CD4-positive, CD25-positive, alpha-beta regulatory T cell (primary cell): ENCODE measurements around the gene INTU. TPM values are rescaled to one million over a fixed set of nuclear protein-coding genes. Genes with fewer than 3 reads are reported as not detected.
"Not testable (repeated sequence)": the region's sequence is repeated elsewhere in the genome, so short reads cannot be mapped to it uniquely, and the experiment has no call there.

Experiments
- ATAC-seq, 2 donors: fragments of 150-1000 bp; cut with Tn5 transposase; one replicate each; pipeline ENCODE4 v1.10.0; 2021; ENCODE audit warnings: low read depth in 2 of 2, moderate number of reproducible peaks in 2 of 2, moderate library complexity in 1 of 2
- DNase-seq, 3 donors: peaks; one replicate each; pipeline versions ENCODE4 v3.0.0 to v3.0.0-alpha.2; 2012 to 2022; ENCODE audit warnings: mixed read lengths in 1 of 3
- H3K27ac ChIP-seq: one replicate; pipeline ENCODE4 v1.7.0; 2013; ENCODE audit warnings: mild to moderate bottlenecking, low read length; ENCODE audit not compliant: insufficient read depth, poor library complexity, severe bottlenecking
- H3K27me3 ChIP-seq: one replicate; pipeline ENCODE4 v1.7.0; 2013; ENCODE audit warnings: low read length; ENCODE audit not compliant: control insufficient read depth, insufficient read depth
- H3K36me3 ChIP-seq: one replicate; pipeline ENCODE4 v1.7.0; 2013; ENCODE audit warnings: mild to moderate bottlenecking, low read length, moderate library complexity; ENCODE audit not compliant: control insufficient read depth, insufficient read depth
- H3K4me1 ChIP-seq: 2 replicates; pipeline ENCODE4 v1.7.0; 2013; ENCODE audit warnings: mild to moderate bottlenecking, low read length; ENCODE audit not compliant: insufficient read depth, control insufficient read depth, poor library complexity, severe bottlenecking
- H3K4me3 ChIP-seq: one replicate; pipeline ENCODE4 v1.7.0; 2013; ENCODE audit warnings: low read depth, mild to moderate bottlenecking, low read length, moderate library complexity
- H3K9me3 ChIP-seq, 2 experiments: 1 replicate in 1 of 2; 2 replicates in 1 of 2; pipeline ENCODE4 v1.7.0; 2013; ENCODE audit warnings: low read length in 2 of 2, mild to moderate bottlenecking in 1 of 2, moderate library complexity in 1 of 2; ENCODE audit not compliant: control insufficient read depth in 2 of 2
- H3K27ac Mint-ChIP-seq, 3 donors: one replicate each; pipeline ENCODE4 v1.8.0; 2020 to 2022; ENCODE audit warnings: mild to moderate bottlenecking in 3 of 3, mixed read lengths in 3 of 3, moderate library complexity in 2 of 3
- H3K27me3 Mint-ChIP-seq: one replicate; pipeline ENCODE4 v1.8.0; 2022; ENCODE audit warnings: mild to moderate bottlenecking, mixed read lengths
- H3K36me3 Mint-ChIP-seq: one replicate; pipeline ENCODE4 v1.8.0; 2020; ENCODE audit warnings: mixed read lengths
- H3K4me1 Mint-ChIP-seq, 4 donors: one replicate each; pipeline ENCODE4 v1.8.0; 2020 to 2022; ENCODE audit warnings: mixed read lengths in 4 of 4, mild to moderate bottlenecking in 1 of 4
- H3K4me3 Mint-ChIP-seq, 4 donors: one replicate each; pipeline ENCODE4 v1.8.0; 2020 to 2022; ENCODE audit warnings: mild to moderate bottlenecking in 4 of 4, mixed read lengths in 4 of 4, moderate library complexity in 3 of 4
- H3K9me3 Mint-ChIP-seq, 7 donors: one replicate each; pipeline ENCODE4 v1.8.0; 2020 to 2022; ENCODE audit warnings: mixed read lengths in 7 of 7, mild to moderate bottlenecking in 3 of 7, moderate library complexity in 2 of 7
- polyA plus RNA-seq, 4 donors: library from polyadenylated mRNA; unstranded; fragments of 300-500 nt; fragmentation: Illumina TruSeq; gene quantifications; one replicate each; pipeline ENCODE4 v1.2.3, GENCODE V29; 2021
- total RNA-seq: library from RNA; stranded (reverse); gene quantifications from one replicate; pipeline ENCODE4 v1.2.3, GENCODE V29; 2022

Gene INTU
- total RNA-seq (0.67 TPM), polyA plus RNA-seq (not detected)

DNA sequence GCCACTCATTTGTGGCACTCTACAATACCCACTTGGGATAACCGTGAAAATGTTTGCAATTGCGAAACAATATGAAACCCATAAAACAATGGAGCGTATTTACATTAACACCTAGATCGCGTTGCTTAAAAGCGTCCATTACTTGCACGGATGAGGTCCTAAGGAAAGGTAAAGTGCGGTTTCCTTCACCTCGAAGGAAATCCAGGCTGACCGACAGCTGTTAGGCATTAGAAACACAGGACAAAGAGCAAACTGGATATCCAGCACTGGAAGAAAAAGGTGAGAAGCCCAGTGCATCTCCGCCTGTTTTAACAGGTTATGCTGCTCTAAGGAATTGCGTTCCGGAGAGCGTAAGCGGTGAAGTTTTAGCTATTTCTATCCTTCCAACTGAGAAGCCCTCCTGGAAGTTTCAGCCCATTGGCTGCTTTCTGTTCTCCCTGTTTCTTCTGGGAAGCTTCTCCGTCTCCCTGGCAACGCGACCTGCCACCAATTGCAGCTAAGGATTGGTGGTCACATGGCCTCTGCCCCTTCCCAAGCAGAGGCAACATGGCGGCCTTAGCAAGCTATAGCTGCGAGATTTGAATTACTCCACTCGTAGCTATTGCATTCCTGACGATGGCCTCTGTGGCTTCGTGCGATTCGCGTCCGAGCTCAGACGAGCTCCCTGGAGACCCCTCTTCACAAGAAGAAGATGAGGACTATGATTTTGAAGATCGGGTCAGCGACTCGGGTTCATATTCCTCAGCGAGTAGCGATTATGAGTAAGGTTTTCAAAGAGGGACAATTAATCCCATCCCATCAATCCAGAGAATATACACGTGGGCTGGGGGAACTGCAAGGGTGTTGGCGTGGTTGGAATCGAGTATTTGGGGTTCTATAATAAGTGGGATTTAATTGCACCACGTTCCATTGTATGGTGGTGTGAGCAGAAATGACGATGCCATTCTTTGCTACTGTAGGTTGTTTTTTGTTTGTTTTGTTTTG, at the start of gene INTU:
Gene INTU, plus strand, starts transcription at position 538 of the 984 bp plus-strand sequence. Its CDS starts 78 bp downstream, at position 616.
- Histone ChIP-seq H3K27me3 (peaks cover 17% of the 10 kb centered on the region), H3K4me1 (no peaks in the 10 kb centered on the region), H3K36me3 (no peaks in the 10 kb centered on the region), H3K4me3 (peak within 1 kb of the TSS; percentile 51), H3K9me3 (no peaks in the 10 kb centered on the region), H3K27ac (no peak within 1 kb of the TSS)
- Mint-ChIP-seq H3K4me3 (peak within 1 kb of the TSS; percentile 55 to 84 (median 73)), H3K9me3 (peaks cover 0 to 7% (median 0%) of the 10 kb centered on the region in 7 donors), H3K27ac (no peak within 1 kb of the TSS), H3K27me3 (peaks cover 47% of the 10 kb centered on the region), H3K4me1 (peaks cover 0 to 13% (median 8%) of the 10 kb centered on the region in 4 donors), H3K36me3 (no peaks in the 10 kb centered on the region)
- ATAC-seq (peak in 1 of 2 donors; percentile 43), DNase-seq (peak in 1 of 3 donors; percentile 17)

DNA sequence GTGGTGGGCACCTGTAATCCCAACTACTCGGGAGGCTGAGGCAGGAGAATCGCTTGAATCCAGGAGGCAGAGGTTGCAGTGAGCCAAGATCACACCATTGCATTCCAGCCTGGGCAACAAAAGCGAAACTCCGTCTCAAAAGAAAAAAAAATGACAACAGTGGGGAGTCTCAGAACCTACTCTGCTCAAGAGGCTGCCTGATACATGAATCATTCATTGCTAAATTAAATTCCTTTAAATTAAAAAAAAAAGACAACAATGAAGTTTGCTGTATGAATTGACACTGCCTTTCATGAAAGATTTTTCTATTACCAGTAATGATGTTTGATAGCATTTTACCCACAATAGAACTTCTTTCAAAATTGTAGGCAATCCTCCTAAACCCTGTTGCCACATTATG, 46.3 kb upstream of the INTU start:
- H3K36me3 ChIP-seq, H3K36me3 Mint-ChIP-seq, H3K4me3 Mint-ChIP-seq, H3K27ac ChIP-seq, H3K4me1 ChIP-seq, DNase-seq, H3K4me3 ChIP-seq, H3K9me3 Mint-ChIP-seq, H3K27me3 Mint-ChIP-seq, H3K4me1 Mint-ChIP-seq, H3K27me3 ChIP-seq, H3K27ac Mint-ChIP-seq, H3K9me3 ChIP-seq, ATAC-seq: not testable (repeated sequence)

DNA sequence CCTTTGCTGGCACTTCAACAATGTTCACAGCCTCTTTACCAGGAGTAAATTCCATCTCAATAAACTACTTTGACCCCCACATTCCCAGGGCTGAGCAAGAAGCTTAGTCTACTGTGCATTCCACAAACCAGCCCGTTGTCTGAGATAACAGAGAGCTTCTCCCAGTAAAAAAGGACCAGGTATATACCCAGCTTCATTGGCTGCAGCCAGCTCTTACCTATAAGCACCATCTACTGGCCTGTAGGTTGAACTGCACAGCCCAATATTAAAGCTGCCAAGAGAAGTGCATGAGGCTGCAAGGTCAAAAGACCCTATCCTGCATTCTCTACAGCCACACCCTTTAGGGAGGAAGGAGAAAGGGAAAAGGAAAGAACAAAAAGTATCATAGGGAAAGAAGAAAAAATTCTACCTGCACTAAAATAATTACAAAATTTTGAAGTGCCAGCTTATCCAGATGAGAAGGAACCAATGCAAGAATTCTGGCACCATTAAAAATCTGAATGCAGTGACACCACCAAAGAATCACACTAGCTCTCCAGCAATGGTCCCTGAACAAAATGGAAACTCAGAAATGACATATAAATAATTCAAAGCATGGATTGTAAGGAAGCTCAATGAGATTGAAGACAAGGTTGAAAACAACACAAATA, 45.7 kb upstream of the INTU start:
- Mint-ChIP-seq H3K4me1 (no peaks in the 10 kb centered on the region), H3K27me3 (no peaks in the 10 kb centered on the region), H3K36me3 (no peaks in the 10 kb centered on the region), H3K27ac (no peak overlapping the region), H3K4me3 (no peak overlapping the region), H3K9me3 (peaks cover 0 to 3% (median 2%) of the 10 kb centered on the region in 7 donors)
- no peaks in the 10 kb centered on the region for H3K27me3 ChIP-seq
- no peaks in the 10 kb centered on the region for H3K9me3 ChIP-seq
- H3K4me1 ChIP-seq = no peaks in the 10 kb centered on the region
- H3K36me3 ChIP-seq = no peaks in the 10 kb centered on the region
- H3K27ac ChIP-seq = no peak overlapping the region
- DNase-seq = peak in 1 of 3 donors; percentile 12
- ATAC-seq = no peak
- H3K4me3 ChIP-seq = no peak overlapping the region

DNA sequence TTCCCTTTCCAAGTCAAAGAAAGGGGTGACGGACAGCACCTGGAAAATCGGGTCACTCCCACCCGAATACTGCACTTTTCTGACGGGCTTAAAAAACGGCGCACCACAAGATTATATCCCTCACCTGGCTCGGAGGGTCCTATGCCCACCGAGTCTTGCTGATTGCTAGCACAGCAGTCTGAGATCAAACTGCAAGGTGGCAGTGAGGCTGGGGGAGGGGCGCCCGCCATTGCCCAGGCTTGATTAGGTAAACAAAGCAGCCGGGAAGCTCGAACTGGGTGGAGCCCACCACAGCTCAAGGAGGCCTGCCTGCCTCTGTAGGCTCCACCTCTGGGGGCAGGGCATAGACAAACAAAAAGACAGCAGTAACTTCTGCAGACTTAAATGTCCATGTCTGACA, 43.6 kb upstream of the INTU start:
- DNase-seq, H3K9me3 ChIP-seq, H3K36me3 ChIP-seq, H3K4me1 Mint-ChIP-seq, H3K36me3 Mint-ChIP-seq, H3K9me3 Mint-ChIP-seq, H3K27ac ChIP-seq, ATAC-seq, H3K4me1 ChIP-seq, H3K4me3 Mint-ChIP-seq, H3K27me3 Mint-ChIP-seq, H3K27me3 ChIP-seq, H3K27ac Mint-ChIP-seq, H3K4me3 ChIP-seq: not testable (repeated sequence)

DNA sequence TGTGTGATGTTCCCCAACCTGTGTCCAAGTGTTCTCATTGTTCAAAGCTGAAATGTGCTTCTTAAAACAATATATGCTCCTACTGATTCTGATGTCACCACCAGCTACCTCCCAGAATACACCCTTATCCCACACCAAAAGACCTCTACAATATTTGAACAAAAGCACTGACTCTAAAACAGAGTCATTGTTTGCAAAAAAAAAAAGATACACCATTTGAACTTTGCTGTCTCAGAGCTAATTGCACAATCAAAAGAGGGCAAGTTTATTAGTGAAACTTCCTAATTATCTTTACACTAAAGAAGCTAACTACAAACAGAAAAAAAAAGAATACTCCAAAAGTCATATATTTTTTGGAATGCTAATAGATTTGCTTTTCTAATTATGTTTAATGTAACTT, 34.1 kb upstream of the INTU start:
- no peak for ATAC-seq
- no peaks in the 10 kb centered on the region for H3K4me1 Mint-ChIP-seq

DNA sequence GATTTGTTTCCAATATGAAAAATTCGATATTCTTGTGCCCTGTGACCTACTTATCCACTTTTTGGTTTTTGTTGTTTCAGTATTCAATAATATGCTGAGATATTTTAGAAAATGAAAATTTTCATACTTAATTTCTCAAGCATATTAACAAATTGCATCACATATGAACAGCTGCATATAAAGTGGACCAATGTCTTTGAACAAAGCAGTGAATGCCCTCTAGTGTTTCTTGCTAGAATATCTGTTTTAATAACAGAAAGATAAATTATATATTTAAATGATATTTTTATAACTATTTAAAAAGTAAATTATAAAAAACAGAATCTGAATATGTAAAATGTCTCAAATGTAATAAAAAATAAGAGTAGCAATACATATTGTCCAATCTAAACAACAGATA, 31.7 kb upstream of the INTU start:
- H3K27me3 ChIP-seq = no peaks in the 10 kb centered on the region
- no peaks in the 10 kb centered on the region for H3K36me3 Mint-ChIP-seq
- ATAC-seq = no peak
- no peaks in the 10 kb centered on the region for H3K36me3 ChIP-seq
- no peak overlapping the region for H3K4me3 ChIP-seq
- no peak overlapping the region for H3K27ac Mint-ChIP-seq
- H3K4me1 Mint-ChIP-seq = no peaks in the 10 kb centered on the region
- H3K9me3 Mint-ChIP-seq = peaks cover 0 to 1% (median 0%) of the 10 kb centered on the region in 7 donors
- DNase-seq = no peak
- H3K4me3 Mint-ChIP-seq = no peak overlapping the region
- H3K27ac ChIP-seq = no peak overlapping the region
- H3K9me3 ChIP-seq = no peaks in the 10 kb centered on the region
- H3K27me3 Mint-ChIP-seq = peaks cover 6% of the 10 kb centered on the region
- H3K4me1 ChIP-seq = no peaks in the 10 kb centered on the region

More for the DNA sequence above, 34.1 kb upstream of the INTU start:
- no peak for DNase-seq
- Histone ChIP-seq H3K4me3 (no peak overlapping the region), H3K36me3 (no peaks in the 10 kb centered on the region), H3K4me1 (no peaks in the 10 kb centered on the region), H3K9me3 (no peaks in the 10 kb centered on the region), H3K27me3 (no peaks in the 10 kb centered on the region), H3K27ac (no peak overlapping the region)
- H3K27ac Mint-ChIP-seq = no peak overlapping the region
- H3K4me3 Mint-ChIP-seq = no peak overlapping the region
- no peaks in the 10 kb centered on the region for H3K36me3 Mint-ChIP-seq
- peaks cover 6% of the 10 kb centered on the region for H3K27me3 Mint-ChIP-seq
- H3K9me3 Mint-ChIP-seq = peaks cover 0 to 3% (median 0%) of the 10 kb centered on the region in 7 donors

- Histone ChIP-seq H3K4me1 (no peaks in the 10 kb centered on the region), H3K9me3 (no peaks in the 10 kb centered on the region), H3K4me3 (no peak overlapping the region), H3K27me3 (no peaks in the 10 kb centered on the region), H3K36me3 (no peaks in the 10 kb centered on the region), H3K27ac (no peak overlapping the region)
- Mint-ChIP-seq H3K9me3 (peaks cover 0 to 1% (median 0%) of the 10 kb centered on the region in 7 donors), H3K36me3 (no peaks in the 10 kb centered on the region), H3K27ac (no peak overlapping the region), H3K4me1 (no peaks in the 10 kb centered on the region), H3K4me3 (no peak overlapping the region), H3K27me3 (no peaks in the 10 kb centered on the region)
- ATAC-seq (no peak), DNase-seq (peak in 1 of 3 donors; percentile 33)
Observed at GRCh38 chr4:127604949-127605709, 27.6 kb upstream of the INTU start.
